T-helper 1 cell treated with Interleukin-12 subunit alpha and Interleukin-12 subunit beta and Interleukin-4 antibody, amounts not matched to agents 30 μg/mL and 1 μg/mL, for 36 hours (primary cell): ENCODE measurements around the gene OR13C5.

Experiments
- H3K27ac Mint-ChIP-seq: one replicate; pipeline ENCODE4 v1.8.0; 2021; ENCODE audit warnings: mild to moderate bottlenecking, mixed read lengths
- H3K27me3 Mint-ChIP-seq: one replicate; pipeline ENCODE4 v1.8.0; 2021; ENCODE audit warnings: low read depth, mixed read lengths
- H3K36me3 Mint-ChIP-seq: one replicate; pipeline ENCODE4 v1.8.0; 2021; ENCODE audit warnings: low read depth, mixed read lengths
- H3K4me1 Mint-ChIP-seq: one replicate; pipeline ENCODE4 v1.8.0; 2021; ENCODE audit warnings: low read depth, mixed read lengths
- H3K4me3 Mint-ChIP-seq: one replicate; pipeline ENCODE4 v1.8.0; 2021; ENCODE audit warnings: mild to moderate bottlenecking, moderate library complexity, mixed read lengths
- H3K9me3 Mint-ChIP-seq: one replicate; pipeline ENCODE4 v1.8.0; 2021; ENCODE audit warnings: mixed read lengths

The OR13C5 gene

GRCh38 chr9:104577263-104577662 lies 21.9 kb downstream of the OR13C5 start:
- peaks cover 4% of the 10 kb centered on the region for H3K9me3 Mint-ChIP-seq
- H3K4me1 Mint-ChIP-seq: no peaks in the 10 kb centered on the region
- H3K36me3 Mint-ChIP-seq: no peaks in the 10 kb centered on the region
- H3K4me3 Mint-ChIP-seq: no peak overlapping the region
- no peak overlapping the region for H3K27ac Mint-ChIP-seq
- no peaks in the 10 kb centered on the region for H3K27me3 Mint-ChIP-seq

- Mint-ChIP-seq H3K4me1 (no peaks in the 10 kb centered on the region), H3K4me3 (no peak overlapping the region), H3K27me3 (no peaks in the 10 kb centered on the region), H3K27ac (no peak overlapping the region), H3K9me3 (peaks cover 4% of the 10 kb centered on the region), H3K36me3 (no peaks in the 10 kb centered on the region)
These were observed 23.8 kb downstream of the OR13C5 start for GRCh38 chr9:104575456-104575855.

GRCh38 chr9:104572612-104573011 lies 26.6 kb downstream of the OR13C5 start:
- Mint-ChIP-seq H3K27ac (no peak overlapping the region), H3K9me3 (peaks cover 4% of the 10 kb centered on the region), H3K4me1 (no peaks in the 10 kb centered on the region)

GRCh38 chr9:104568868-104569267 lies 30.3 kb downstream of the OR13C5 start, which contains the start of gene OR13C8:
Gene OR13C8, plus strand, starts transcription at chr9:104569168. Its CDS starts 0 bp downstream, at chr9:104569168.
- Mint-ChIP-seq H3K36me3 (no peaks in the 10 kb centered on the region), H3K27me3 (no peaks in the 10 kb centered on the region), H3K4me3 (no peak within 1 kb of the TSS), H3K4me1 (no peaks in the 10 kb centered on the region), H3K27ac (no peak within 1 kb of the TSS), H3K9me3 (peaks cover 4% of the 10 kb centered on the region)

More at GRCh38 chr9:104572612-104573011, 26.6 kb downstream of the OR13C5 start:
- H3K4me3 Mint-ChIP-seq: no peak overlapping the region
- no peaks in the 10 kb centered on the region for H3K27me3 Mint-ChIP-seq
- no peaks in the 10 kb centered on the region for H3K36me3 Mint-ChIP-seq

- H3K4me3 Mint-ChIP-seq: no peak overlapping the region
- no peaks in the 10 kb centered on the region for H3K4me1 Mint-ChIP-seq
- no peaks in the 10 kb centered on the region for H3K9me3 Mint-ChIP-seq
- no peaks in the 10 kb centered on the region for H3K36me3 Mint-ChIP-seq
- no peak overlapping the region for H3K27ac Mint-ChIP-seq
- no peaks in the 10 kb centered on the region for H3K27me3 Mint-ChIP-seq
These were observed 34.9 kb downstream of the OR13C5 start for GRCh38 chr9:104564358-104564757.

- Mint-ChIP-seq H3K4me3 (no peak overlapping the region), H3K4me1 (no peaks in the 10 kb centered on the region), H3K9me3 (no peaks in the 10 kb centered on the region), H3K27me3 (no peaks in the 10 kb centered on the region), H3K27ac (no peak overlapping the region), H3K36me3 (no peaks in the 10 kb centered on the region)
These were observed 42.2 kb downstream of the OR13C5 start for GRCh38 chr9:104556830-104557634.

- Mint-ChIP-seq H3K9me3 (no peaks in the 10 kb centered on the region), H3K4me3 (no peak overlapping the region), H3K27me3 (no peaks in the 10 kb centered on the region), H3K4me1 (no peaks in the 10 kb centered on the region), H3K27ac (no peak overlapping the region), H3K36me3 (no peaks in the 10 kb centered on the region)
These were observed 43.7 kb downstream of the OR13C5 start for GRCh38 chr9:104555521-104555920.

- no peak overlapping the region for H3K27ac Mint-ChIP-seq
- H3K9me3 Mint-ChIP-seq: no peaks in the 10 kb centered on the region
- no peak overlapping the region for H3K4me3 Mint-ChIP-seq
- no peaks in the 10 kb centered on the region for H3K4me1 Mint-ChIP-seq
- no peaks in the 10 kb centered on the region for H3K36me3 Mint-ChIP-seq
- no peaks in the 10 kb centered on the region for H3K27me3 Mint-ChIP-seq
These were observed 46.0 kb downstream of the OR13C5 start for GRCh38 chr9:104553261-104553660.
